Ishikawa (cell line): Measurements from ENCODE around the gene ACER3.

Experiments used
- CEBPB ChIP-seq: IDR thresholded peaks from 2 replicates; pipeline ENCODE4 v1.6.1; 2012
- CREB1 ChIP-seq: IDR thresholded peaks from 2 replicates; pipeline ENCODE4 v1.6.1; 2012; ENCODE audit warnings: low read depth
- EGR1 ChIP-seq: IDR thresholded peaks from 2 replicates; pipeline ENCODE4 v1.6.1; 2012
- EP300 ChIP-seq: IDR thresholded peaks from 2 replicates; pipeline ENCODE4 v1.6.1; 2012; ENCODE audit warnings: borderline replicate concordance
- FOXM1 ChIP-seq: IDR thresholded peaks from 2 replicates; pipeline ENCODE4 v1.6.1; 2012; ENCODE audit warnings: low read depth, borderline replicate concordance
- NFIC ChIP-seq: IDR thresholded peaks from 2 replicates; pipeline ENCODE4 v1.6.1; 2012
- RAD21 ChIP-seq: IDR thresholded peaks from 2 replicates; pipeline ENCODE4 v1.6.1; 2012; ENCODE audit warnings: low read depth
- TAF1 ChIP-seq: IDR thresholded peaks from 2 replicates; pipeline ENCODE4 v1.6.1; 2012; ENCODE audit warnings: low read depth, mild to moderate bottlenecking
- TCF12 ChIP-seq: IDR thresholded peaks from 2 replicates; pipeline ENCODE4 v1.6.1; 2012; ENCODE audit warnings: low read depth
- TEAD4 ChIP-seq: IDR thresholded peaks from 2 replicates; pipeline ENCODE4 v1.6.1; 2012
- YY1 ChIP-seq: IDR thresholded peaks from 2 replicates; pipeline ENCODE4 v1.6.1; 2012; ENCODE audit warnings: low read depth
- ZBTB7A ChIP-seq: IDR thresholded peaks from 2 replicates; pipeline ENCODE4 v1.6.1; 2012; ENCODE audit warnings: low read depth
- TF ChIP-seq, protein P1 (sequence below): IDR thresholded peaks from 2 replicates; pipeline ENCODE4 v1.6.1; 2012; ENCODE audit warnings: low read depth, mild to moderate bottlenecking
- TF ChIP-seq, protein P2 (sequence below): IDR thresholded peaks from 2 replicates; pipeline ENCODE4 v1.6.1; 2012
- TF ChIP-seq, protein P3 (sequence below): IDR thresholded peaks from 2 replicates; pipeline ENCODE4 v1.6.1; 2012

Gene ACER3

DNA sequence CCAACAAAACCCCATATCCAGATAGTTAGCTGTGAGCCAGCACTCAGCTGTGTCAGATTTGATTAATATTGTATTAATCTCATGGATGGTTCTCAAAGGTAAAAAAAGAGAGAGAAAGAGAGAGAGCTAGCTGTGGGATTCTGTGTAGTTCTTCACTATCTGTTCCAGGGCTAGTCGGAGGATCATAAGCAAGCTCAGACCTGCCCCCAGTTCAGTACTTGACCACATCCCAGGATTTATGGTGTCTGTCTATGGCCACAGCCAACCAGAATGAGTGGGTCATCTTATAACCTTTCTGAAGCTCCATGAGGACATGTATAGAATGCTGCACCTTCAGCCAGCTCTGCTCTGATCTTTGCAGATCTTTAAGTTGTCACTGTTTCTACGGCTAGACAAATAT lies 160.0 kb downstream of the ACER3 start:
- no peak for TF ChIP-seq EGR1
- TF ChIP-seq, protein P1, sequence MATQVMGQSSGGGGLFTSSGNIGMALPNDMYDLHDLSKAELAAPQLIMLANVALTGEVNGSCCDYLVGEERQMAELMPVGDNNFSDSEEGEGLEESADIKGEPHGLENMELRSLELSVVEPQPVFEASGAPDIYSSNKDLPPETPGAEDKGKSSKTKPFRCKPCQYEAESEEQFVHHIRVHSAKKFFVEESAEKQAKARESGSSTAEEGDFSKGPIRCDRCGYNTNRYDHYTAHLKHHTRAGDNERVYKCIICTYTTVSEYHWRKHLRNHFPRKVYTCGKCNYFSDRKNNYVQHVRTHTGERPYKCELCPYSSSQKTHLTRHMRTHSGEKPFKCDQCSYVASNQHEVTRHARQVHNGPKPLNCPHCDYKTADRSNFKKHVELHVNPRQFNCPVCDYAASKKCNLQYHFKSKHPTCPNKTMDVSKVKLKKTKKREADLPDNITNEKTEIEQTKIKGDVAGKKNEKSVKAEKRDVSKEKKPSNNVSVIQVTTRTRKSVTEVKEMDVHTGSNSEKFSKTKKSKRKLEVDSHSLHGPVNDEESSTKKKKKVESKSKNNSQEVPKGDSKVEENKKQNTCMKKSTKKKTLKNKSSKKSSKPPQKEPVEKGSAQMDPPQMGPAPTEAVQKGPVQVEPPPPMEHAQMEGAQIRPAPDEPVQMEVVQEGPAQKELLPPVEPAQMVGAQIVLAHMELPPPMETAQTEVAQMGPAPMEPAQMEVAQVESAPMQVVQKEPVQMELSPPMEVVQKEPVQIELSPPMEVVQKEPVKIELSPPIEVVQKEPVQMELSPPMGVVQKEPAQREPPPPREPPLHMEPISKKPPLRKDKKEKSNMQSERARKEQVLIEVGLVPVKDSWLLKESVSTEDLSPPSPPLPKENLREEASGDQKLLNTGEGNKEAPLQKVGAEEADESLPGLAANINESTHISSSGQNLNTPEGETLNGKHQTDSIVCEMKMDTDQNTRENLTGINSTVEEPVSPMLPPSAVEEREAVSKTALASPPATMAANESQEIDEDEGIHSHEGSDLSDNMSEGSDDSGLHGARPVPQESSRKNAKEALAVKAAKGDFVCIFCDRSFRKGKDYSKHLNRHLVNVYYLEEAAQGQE = no peak
- TF ChIP-seq, protein P2, sequence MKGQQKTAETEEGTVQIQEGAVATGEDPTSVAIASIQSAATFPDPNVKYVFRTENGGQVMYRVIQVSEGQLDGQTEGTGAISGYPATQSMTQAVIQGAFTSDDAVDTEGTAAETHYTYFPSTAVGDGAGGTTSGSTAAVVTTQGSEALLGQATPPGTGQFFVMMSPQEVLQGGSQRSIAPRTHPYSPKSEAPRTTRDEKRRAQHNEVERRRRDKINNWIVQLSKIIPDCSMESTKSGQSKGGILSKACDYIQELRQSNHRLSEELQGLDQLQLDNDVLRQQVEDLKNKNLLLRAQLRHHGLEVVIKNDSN = no peak
- no peak for TF ChIP-seq NFIC
- no peak for TF ChIP-seq TCF12
- TF ChIP-seq ZBTB7A = no peak
- no peak for TF ChIP-seq RAD21
- TF ChIP-seq CREB1 = no peak
- no peak for TF ChIP-seq TAF1
- no peak for TF ChIP-seq FOXM1
- TF ChIP-seq TEAD4 = no peak
- TF ChIP-seq CEBPB = no peak
- TF ChIP-seq, protein P3, sequence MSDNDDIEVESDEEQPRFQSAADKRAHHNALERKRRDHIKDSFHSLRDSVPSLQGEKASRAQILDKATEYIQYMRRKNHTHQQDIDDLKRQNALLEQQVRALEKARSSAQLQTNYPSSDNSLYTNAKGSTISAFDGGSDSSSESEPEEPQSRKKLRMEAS = no peak
- no peak for TF ChIP-seq EP300
- TF ChIP-seq YY1 = no peak

DNA sequence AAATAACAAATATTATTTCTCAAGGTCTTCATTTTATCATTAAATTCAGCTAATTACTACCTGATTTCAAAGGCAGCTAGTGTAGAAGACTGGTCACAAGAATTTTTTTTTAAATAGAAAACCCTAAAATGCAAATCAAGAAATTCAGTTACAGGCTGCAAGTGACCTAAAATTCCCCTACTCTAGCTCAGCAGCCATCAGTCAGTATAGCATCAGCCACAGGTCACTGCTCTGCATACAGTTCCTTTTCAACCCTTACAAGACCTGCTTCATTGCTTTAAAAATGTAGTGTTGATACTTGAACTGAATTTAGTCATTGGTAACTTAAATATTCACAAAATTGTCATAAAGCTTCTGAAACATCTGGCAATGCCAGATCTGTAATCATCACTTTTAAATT lies 164.0 kb downstream of the ACER3 start:
- TF ChIP-seq EGR1 = no peak

DNA sequence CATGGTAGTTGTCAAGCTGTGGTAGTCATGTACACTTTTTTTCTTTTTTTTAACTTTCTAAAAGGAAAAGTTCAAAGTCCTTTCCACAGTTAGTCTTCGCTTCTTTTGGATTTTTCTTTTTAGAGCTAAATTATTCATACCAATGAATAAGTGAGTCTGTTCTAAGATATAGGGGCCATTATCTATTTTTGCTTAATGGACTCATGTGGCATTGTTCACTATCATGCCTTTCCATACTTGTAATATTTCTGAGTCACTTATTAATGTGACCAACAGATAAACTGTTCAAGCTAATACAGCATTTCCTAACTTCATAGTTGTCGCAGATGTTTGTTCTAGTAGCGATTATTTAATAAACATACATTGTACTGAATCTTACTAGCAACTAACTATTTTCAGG lies 165.5 kb downstream of the ACER3 start:
- TF ChIP-seq NFIC = no peak
- no peak for TF ChIP-seq RAD21
- no peak for TF ChIP-seq TAF1
- TF ChIP-seq EGR1 = no peak
- TF ChIP-seq CREB1 = no peak
- no peak for TF ChIP-seq YY1
- TF ChIP-seq TCF12 = no peak
- TF ChIP-seq FOXM1 = no peak
- no peak for TF ChIP-seq EP300

DNA sequence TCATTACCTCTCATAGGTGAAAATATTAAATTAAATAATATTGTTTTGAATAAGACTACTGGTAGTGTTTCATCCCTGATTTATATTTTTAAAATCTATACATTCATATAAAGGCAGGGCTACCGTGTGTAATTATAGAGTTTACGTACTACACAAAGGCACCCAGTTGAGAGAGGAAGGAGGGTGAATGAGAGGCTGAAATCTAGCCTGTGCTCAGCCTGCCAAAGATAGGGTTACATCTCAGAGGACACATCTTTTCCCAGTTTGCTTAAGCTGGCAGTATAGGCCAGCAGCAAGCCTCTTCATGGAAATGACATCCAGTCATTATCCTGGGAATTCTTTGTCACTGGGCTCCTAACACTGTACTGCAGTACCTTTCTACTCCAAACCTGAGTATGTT lies 166.0 kb downstream of the ACER3 start:
- TF ChIP-seq ZBTB7A (no peak), EGR1 (no peak), CEBPB (no peak), EP300 (no peak), YY1 (no peak), CREB1 (no peak), TCF12 (no peak), NFIC (no peak), TAF1 (no peak), TEAD4 (no peak), FOXM1 (no peak), RAD21 (no peak)
- TF ChIP-seq, protein P3 = no peak
- TF ChIP-seq, protein P2 = no peak
- TF ChIP-seq, protein P1 = no peak

DNA sequence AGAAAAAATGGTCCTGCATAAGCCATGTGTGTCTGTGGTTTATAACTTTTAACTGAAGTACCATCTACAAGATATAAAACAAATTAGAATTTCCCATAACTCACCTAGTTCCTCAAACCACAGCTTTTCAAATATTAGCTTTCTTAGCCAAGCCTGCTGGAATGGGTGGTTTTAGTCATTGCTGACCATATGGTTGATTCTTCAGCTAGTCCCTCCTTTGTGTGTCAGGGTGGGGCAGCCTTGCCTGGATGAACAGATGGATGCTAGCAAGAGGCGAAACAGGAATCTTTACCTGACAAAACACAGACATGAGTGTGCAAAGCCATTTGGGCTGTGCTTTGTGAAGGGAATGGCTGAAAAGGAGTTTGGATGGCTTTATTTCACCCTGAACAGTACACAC lies 166.6 kb downstream of the ACER3 start:
- TF ChIP-seq CREB1 = no peak
- TF ChIP-seq TCF12 = no peak
- TF ChIP-seq, protein P1 = no peak
- no peak for TF ChIP-seq TAF1
- TF ChIP-seq NFIC = no peak
- TF ChIP-seq, protein P2 = no peak
- TF ChIP-seq RAD21 = no peak
- no peak for TF ChIP-seq YY1
- TF ChIP-seq FOXM1 = no peak
- TF ChIP-seq, protein P3 = no peak
- no peak for TF ChIP-seq EGR1
- TF ChIP-seq EP300 = no peak
- TF ChIP-seq CEBPB = no peak
